K562 treated with DMSO at 1 percent for 48 hours (cell line): Measurements from ENCODE around the gene RASGRP2. TPM values are rescaled to one million over a fixed set of nuclear protein-coding genes. Genes with fewer than 3 reads are reported as not detected.

Experiments
- total RNA-seq: library from RNA; unstranded; fragments of 300-600 nt; gene quantifications from 2 replicates; pipeline ENCODE4 v1.2.3, GENCODE V29; 2022; ENCODE audit warnings: low replicate concordance; ENCODE audit errors: extremely low read depth

RASGRP2 gene
- total RNA-seq, result not detected in 2 replicates

DNA sequence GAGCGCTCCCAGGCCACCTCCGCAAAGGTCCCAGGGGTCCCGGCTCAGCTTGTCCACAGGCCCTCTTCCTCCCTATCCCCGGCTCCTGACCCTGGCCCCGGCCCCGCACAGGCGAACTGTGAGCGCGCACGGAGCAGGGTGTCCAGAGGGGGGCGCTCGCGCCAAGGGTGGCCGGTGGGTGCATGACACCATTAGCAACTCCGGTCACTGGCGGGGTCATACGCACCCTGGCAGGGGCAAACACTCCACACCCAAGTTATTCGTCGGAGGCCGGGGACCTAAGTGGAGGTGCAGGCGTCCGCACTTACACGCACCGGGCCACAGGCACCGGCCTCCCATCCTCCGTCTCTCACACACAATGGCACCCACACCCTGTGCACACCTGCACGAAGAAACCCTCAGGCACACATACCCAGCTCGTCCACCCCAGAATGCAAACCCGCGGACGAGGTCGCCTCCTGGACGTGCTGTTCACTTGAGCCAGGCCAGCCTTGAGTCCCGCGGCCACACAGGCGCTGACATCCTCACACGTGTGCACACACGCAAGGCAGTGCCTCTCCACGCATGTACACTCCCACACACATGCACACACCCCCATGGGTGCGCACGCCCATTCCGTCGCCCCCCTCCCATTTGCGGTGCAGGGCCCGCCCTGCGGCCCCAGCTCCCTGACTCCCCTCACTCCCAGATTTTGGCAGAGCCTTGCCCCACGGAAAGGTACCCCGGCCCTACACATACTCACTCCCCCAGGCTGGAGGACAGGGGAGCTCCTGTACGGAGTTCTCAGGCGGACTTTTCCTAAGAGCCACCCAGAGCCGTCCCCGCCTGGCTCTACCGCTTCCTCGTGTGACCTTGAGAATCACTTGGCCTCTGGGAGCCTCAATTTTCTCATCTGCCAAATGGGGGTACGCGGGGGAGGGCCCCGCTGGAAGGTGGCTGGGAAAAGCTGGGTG is at the start of gene RASGRP2:
TSS of gene RASGRP2 (minus strand) at position 552 of the 953 bp plus-strand sequence. CDS start 1,276 bp downstream, outside the sequence.

DNA sequence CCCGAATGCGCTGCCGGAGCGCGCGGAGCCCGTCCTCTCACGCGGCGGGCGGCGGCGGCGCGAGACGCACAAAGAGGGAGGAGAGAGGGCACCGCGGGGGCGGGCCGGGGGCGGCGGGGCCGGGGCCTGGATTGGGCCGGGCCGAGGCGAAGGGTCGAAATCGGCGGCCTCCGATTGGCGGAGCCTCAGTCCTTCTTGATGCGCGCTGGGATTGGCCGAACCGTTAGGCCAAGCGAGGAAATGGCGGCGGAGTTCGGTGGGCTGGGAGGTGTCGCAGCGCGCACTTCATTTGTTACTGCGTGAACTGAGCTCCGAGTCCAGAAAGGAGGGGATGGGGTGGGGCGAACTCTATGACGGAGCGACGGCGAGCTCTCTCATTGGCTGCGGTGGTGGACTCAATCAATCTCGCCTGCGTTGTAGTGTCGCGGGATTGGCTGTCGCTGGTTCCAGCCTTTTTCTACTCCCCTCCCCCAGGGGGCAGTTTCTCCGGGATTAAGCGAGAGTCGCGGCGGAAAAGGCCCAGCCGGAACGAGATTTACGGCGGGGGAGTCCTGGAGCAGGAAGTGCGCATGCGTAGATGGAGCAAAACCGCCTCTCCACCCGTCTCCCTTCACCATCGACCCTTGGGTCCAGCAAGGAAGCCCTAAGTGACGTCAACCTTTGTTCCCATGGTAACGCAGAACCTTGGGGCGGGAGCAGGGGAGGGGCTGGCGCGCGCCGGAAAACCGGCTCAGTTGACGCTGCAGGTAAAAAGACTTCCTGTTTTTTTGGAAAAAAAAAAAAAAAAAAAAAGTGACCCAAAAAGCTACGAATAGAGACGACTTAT is 34.7 kb upstream of the RASGRP2 start, which contains the start of gene SF1:
TSS of gene SF1 (minus strand) at position 70 of the 826 bp plus-strand sequence. CDS start 150 bp downstream, outside the sequence.

DNA sequence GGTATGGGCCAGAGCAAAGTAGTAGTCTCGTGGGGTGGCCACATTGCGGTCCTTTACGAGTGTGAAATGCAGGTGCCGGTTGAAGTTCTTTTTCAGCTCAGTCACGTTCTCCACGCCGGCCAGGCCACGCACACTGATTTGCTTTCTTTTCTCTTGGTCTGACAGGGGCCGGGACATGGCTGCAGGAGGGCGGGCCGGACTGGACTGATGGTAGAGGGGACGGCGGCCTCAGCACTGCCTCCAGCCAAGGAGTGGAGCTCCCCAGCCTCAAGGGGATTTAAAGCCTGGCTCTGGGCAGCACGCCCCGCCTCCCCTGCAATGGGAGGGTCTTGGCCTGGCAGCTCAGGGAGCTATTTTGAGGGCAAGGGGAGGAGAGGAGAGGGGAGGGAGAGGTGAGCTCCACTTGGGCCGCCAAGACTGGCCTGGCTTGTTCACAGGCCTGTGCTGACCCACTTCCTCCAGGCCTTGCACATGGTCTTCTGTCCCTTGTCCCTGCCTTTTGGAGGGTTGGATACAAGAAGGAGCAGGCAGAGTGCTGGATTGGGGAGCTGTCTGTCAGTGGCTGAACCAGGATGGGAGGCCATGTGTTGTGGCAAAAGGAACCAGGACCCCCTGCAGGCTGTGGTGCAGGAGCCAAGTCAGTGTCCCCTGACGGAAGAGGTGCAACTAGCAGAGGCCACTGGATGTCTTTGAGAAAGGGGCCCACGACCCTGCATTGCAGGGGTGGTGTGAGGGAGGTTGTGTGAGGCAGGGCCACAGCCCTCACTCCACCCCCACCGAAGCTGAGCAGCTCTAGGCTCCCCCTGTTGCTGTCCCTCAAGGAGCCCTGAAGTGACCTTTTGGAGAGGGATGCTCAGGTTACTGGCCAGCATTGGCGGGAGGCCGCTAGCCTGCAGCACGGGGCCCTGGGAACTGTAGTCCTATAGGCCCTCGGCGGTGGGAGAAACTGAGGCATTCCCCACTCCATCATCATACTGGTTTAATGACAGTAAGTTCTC is 16.1 kb upstream of the RASGRP2 start, which contains the start of gene PYGM:
TSS of gene PYGM (minus strand) at position 253 of the 998 bp plus-strand sequence. CDS start at position 177, 76 bp downstream.

DNA sequence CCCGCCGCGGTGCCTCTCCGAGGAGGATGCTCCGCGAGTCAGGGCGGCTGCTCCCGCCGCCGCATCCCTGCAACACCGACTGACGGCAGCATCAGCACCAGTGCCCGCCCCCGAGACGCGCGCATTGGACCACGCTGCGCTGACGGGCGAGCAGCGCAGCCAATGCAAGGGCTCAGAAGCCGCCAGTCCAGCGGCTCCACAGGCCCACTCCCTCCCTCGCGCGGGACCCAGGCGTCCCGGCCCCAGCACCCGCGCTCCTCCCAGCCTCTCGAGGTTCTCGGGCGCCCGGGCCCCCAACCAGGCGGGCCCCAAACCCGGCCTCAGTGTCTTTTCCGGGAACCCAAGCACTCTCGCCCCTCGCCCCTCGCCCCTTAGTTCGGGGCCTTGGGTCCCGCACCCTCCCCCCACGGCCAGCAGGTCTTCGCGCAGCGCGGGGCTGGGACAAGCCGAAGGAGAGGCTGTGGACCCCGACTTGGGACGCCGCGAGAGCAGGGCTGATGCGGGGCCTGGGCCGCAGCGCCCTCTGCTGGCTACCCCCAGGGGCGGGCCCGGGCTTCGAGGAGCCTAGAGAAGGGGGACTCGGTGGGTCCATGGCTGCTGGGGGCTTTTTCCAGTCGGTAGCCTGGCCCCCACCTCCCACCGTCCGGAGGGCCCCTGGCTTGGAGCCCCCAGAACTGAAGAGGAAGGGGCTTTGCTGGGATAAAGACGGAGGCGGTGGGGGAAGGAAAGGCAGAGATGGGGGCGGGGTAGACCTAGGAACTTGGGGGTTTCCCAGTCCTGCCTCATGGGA is 20.6 kb downstream of the RASGRP2 start, which contains the start of gene NRXN2:
TSS of gene NRXN2 (minus strand) at position 81 of the 790 bp plus-strand sequence. CDS start 9,498 bp downstream, outside the sequence.

Other genes starting within 250 kb of the RASGRP2 start
- not detected in 2 replicates for gene SLC22A11, start 188.2 kb downstream of the RASGRP2 start, total RNA-seq
- not detected in 2 replicates for gene SLC22A12, start 152.9 kb downstream of the RASGRP2 start, total RNA-seq
- not detected in 2 replicates for gene NRXN2, start 20.9 kb downstream of the RASGRP2 start, total RNA-seq
- not detected in 2 replicates for gene PYGM, start 15.8 kb upstream of the RASGRP2 start, total RNA-seq
- not detected in 2 replicates for gene SF1, start 34.4 kb upstream of the RASGRP2 start, total RNA-seq
- not detected in 2 replicates for gene MAP4K2, start 59.1 kb upstream of the RASGRP2 start, total RNA-seq
- gene MEN1, start 66.4 kb upstream of the RASGRP2 start, total RNA-seq, result not detected in 2 replicates
- not detected in 2 replicates for gene CDC42BPG, start 100.5 kb upstream of the RASGRP2 start, total RNA-seq
- not detected in 2 replicates for gene EHD1, start 134.5 kb upstream of the RASGRP2 start, total RNA-seq
- gene ATG2A, start 173.1 kb upstream of the RASGRP2 start, total RNA-seq, result not detected in 2 replicates
- gene PPP2R5B, start 180.5 kb upstream of the RASGRP2 start, total RNA-seq, result not detected in 2 replicates
- not detected in 2 replicates for gene GPHA2, start 191.8 kb upstream of the RASGRP2 start, total RNA-seq
- gene MAJIN, start 228.0 kb upstream of the RASGRP2 start, total RNA-seq, result not detected in 2 replicates